ENCODE data around the gene HOXA4.

DNA sequence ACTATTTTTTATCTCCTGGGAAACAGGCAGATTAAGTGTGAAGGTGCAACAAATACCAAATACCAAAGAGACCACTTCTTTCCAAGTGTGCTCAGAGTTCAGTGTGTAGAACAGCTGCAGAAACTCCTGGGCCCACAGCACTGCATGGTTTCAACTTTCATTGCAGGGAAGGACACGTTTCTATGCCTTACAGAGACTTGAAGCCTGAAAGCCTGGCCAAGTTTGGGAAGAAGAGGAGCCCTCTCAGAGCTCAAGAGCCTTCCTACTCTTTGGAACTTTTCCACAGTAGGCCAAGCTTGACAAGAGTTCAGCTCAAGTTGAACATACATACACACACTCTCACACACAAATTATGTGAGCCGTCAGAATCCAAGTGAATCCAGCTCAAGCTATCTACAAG is 2.5 kb downstream of the HOXA4 start:
- TF ChIP-seq, protein P1, sequence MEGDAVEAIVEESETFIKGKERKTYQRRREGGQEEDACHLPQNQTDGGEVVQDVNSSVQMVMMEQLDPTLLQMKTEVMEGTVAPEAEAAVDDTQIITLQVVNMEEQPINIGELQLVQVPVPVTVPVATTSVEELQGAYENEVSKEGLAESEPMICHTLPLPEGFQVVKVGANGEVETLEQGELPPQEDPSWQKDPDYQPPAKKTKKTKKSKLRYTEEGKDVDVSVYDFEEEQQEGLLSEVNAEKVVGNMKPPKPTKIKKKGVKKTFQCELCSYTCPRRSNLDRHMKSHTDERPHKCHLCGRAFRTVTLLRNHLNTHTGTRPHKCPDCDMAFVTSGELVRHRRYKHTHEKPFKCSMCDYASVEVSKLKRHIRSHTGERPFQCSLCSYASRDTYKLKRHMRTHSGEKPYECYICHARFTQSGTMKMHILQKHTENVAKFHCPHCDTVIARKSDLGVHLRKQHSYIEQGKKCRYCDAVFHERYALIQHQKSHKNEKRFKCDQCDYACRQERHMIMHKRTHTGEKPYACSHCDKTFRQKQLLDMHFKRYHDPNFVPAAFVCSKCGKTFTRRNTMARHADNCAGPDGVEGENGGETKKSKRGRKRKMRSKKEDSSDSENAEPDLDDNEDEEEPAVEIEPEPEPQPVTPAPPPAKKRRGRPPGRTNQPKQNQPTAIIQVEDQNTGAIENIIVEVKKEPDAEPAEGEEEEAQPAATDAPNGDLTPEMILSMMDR (IDR thresholded peaks at IDR 0.05): no peak
- TF ChIP-seq POLR2A (IDR thresholded peaks at IDR 0.05): no peak
